ENCODE data around the gene PDE2A. TPM values are rescaled to one million over a fixed set of nuclear protein-coding genes. Genes with fewer than 3 reads are reported as not detected.
"Not testable (repeated sequence)": the region's sequence is repeated elsewhere in the genome, so short reads cannot be mapped to it uniquely, and the experiment has no call there.

PDE2A gene
- total and polyA plus RNA-seq, 11 donors = 16.8 to 53.7 (median 23.7) TPM

- peaks cover 0 to 22% (median 0%) of the 10 kb centered on the region in 9 donors for H3K36me3 ChIP-seq
- intact Hi-C loops (cut with DNase I) = loop anchor here (1.0 to 5.0 kb wide), 4 partner anchors 92 to 103 kb away; no protein-coding TSS in a partner anchor
- H3K4me3 ChIP-seq = no peak overlapping the region
- H3K9me3 ChIP-seq = no peaks in the 10 kb centered on the region
- H3K4me1 ChIP-seq = peaks cover 0 to 16% (median 0%) of the 10 kb centered on the region in 12 donors
- TF ChIP-seq POLR2A (IDR thresholded peaks at IDR 0.05) (no peak), CTCF (IDR thresholded peaks at IDR 0.05) (no peak)
- ATAC-seq = no peak
- H3K27ac ChIP-seq = no peak overlapping the region
- DNase-seq = no peak
- WGBS, 4 donors = 88 to 95% (median 93%) methylated on average over 2 of the region's 2 CpGs
- no peaks in the 10 kb centered on the region for H3K27me3 ChIP-seq
These were observed 100.3 kb downstream of the PDE2A start for GRCh38 chr11:72573855-72574445.

GRCh38 chr11:72573072-72573854 lies 101.0 kb downstream of the PDE2A start:
- ATAC-seq (peak; percentile 44 to 77 (median 64)), DNase-seq (no peak)
- no peak overlapping the region for H3K4me3 ChIP-seq
- H3K27ac ChIP-seq = no peak overlapping the region
- H3K9me3 ChIP-seq = no peaks in the 10 kb centered on the region
- H3K4me1 ChIP-seq = peaks cover 0 to 16% (median 0%) of the 10 kb centered on the region in 12 donors
- intact Hi-C loops (cut with DNase I) = loop anchor here (1.0 to 5.0 kb wide), 4 partner anchors 91 to 102 kb away; no protein-coding TSS in a partner anchor
- TF ChIP-seq POLR2A (IDR thresholded peaks at IDR 0.05) (no peak), CTCF (IDR thresholded peaks at IDR 0.05) (peak; percentile 27 to 66 (median 54))
- no peaks in the 10 kb centered on the region for H3K27me3 ChIP-seq
- WGBS, 4 donors = 29 to 42% (median 35%) methylated on average over 7 to 10 of the region's 10 CpGs
- H3K36me3 ChIP-seq = peaks cover 0 to 15% (median 0%) of the 10 kb centered on the region in 9 donors

GRCh38 chr11:72572540-72572939 lies 101.7 kb downstream of the PDE2A start:
- not testable (repeated sequence) for H3K27ac ChIP-seq, H3K9me3 ChIP-seq, H3K27me3 ChIP-seq, H3K4me3 ChIP-seq, ATAC-seq, DNase-seq
- intact Hi-C loops (cut with DNase I) = loop anchor here in 9 of 10 donors (2.0 to 5.0 kb wide), 3 partner anchors 90 to 102 kb away; no protein-coding TSS in a partner anchor
- H3K36me3 ChIP-seq = peaks cover 0 to 10% (median 0%) of the 10 kb centered on the region in 9 donors
- 62 to 83% (median 76%) methylated on average over 4 of the region's 4 CpGs for WGBS, 4 donors
- H3K4me1 ChIP-seq = peaks cover 0 to 16% (median 0%) of the 10 kb centered on the region in 12 donors

GRCh38 chr11:72570893-72571661 lies 103.1 kb downstream of the PDE2A start:
- WGBS, 4 donors = 83 to 90% (median 86%) methylated on average over 9 to 10 of the region's 10 CpGs
- ATAC-seq (no peak), DNase-seq (no peak)
- no peaks in the 10 kb centered on the region for H3K9me3 ChIP-seq
- no peak for TF ChIP-seq POLR2A (IDR thresholded peaks at IDR 0.05)
- TF ChIP-seq CTCF (IDR thresholded peaks at IDR 0.05) = no peak
- intact Hi-C loops (cut with DNase I) = loop anchor here in 8 of 10 donors (5.0 kb wide), 2 partner anchors 89 to 99 kb away; no protein-coding TSS in a partner anchor
- no peak overlapping the region for H3K4me3 ChIP-seq
- no peaks in the 10 kb centered on the region for H3K27me3 ChIP-seq
- peaks cover 0 to 16% (median 0%) of the 10 kb centered on the region in 12 donors for H3K4me1 ChIP-seq
- H3K36me3 ChIP-seq = no peaks in the 10 kb centered on the region
- H3K27ac ChIP-seq = no peak overlapping the region

Data from heart left ventricle (tissue), 16 donors.